DND-41 (cell line): ENCODE results near the gene GPA33.

ENCODE experiments used
- ATAC-seq: fragments of 200-7000 bp; cut with Tn5 transposase; 3 replicates; pipeline ENCODE4 v1.9.1; 2021; ENCODE audit warnings: low read depth; ENCODE audit not compliant: insufficient read depth
- DNase-seq: peaks from one replicate; pipeline ENCODE4 v3.0.0-alpha.2; 2020
- H2AFZ ChIP-seq: 2 replicates; pipeline ENCODE4 v1.6.0; 2012; ENCODE audit warnings: low read depth, low read length
- H3K27ac ChIP-seq: 2 replicates; pipeline ENCODE4 v1.5.1; 2012; ENCODE audit warnings: low read length, inconsistent platforms
- H3K27me3 ChIP-seq: fragments of 200-600 bp; sonication (generic); 2 replicates; pipeline ENCODE4 v1.6.0; 2012; ENCODE audit warnings: low read length, mild to moderate bottlenecking, inconsistent platforms; ENCODE audit not compliant: insufficient read depth, poor library complexity
- H3K36me3 ChIP-seq: 2 replicates; pipeline ENCODE4 v1.5.1; 2012; ENCODE audit warnings: low read length, inconsistent platforms; ENCODE audit not compliant: insufficient read depth
- H3K4me1 ChIP-seq: 2 replicates; pipeline ENCODE4 v1.5.1; 2012; ENCODE audit warnings: mild to moderate bottlenecking, low read length; ENCODE audit not compliant: insufficient read depth
- H3K4me2 ChIP-seq: 2 replicates; pipeline ENCODE4 v1.6.0; 2012; ENCODE audit warnings: mild to moderate bottlenecking, moderate library complexity, low read length, inconsistent platforms; ENCODE audit not compliant: insufficient read depth
- H3K4me3 ChIP-seq, 2 experiments: fragments of 200-600 bp in 1 of 2; shearing (Covaris generic) in 1 of 2; 2 replicates each; pipeline ENCODE4 v1.5.1; 2012 to 2016; ENCODE audit warnings: inconsistent platforms in 2 of 2, low read length in 2 of 2, mild to moderate bottlenecking in 2 of 2, low read depth in 1 of 2, moderate library complexity in 1 of 2
- H3K79me2 ChIP-seq: 2 replicates; pipeline ENCODE4 v1.6.0; 2012; ENCODE audit warnings: low read length, inconsistent platforms; ENCODE audit not compliant: insufficient read depth
- H3K9ac ChIP-seq: 2 replicates; pipeline ENCODE4 v1.6.0; 2012; ENCODE audit warnings: low read depth, mild to moderate bottlenecking, inconsistent platforms, low read length, moderate library complexity
- H3K9me3 ChIP-seq: 2 replicates; pipeline ENCODE4 v1.5.1; 2012; ENCODE audit warnings: low read length, moderate library complexity, mild to moderate bottlenecking, inconsistent platforms; ENCODE audit not compliant: insufficient read depth, severe bottlenecking
- H4K20me1 ChIP-seq: 2 replicates; pipeline ENCODE4 v1.6.0; 2012; ENCODE audit warnings: low read length; ENCODE audit not compliant: insufficient read depth
- CTCF ChIP-seq: IDR thresholded peaks from 2 replicates; pipeline ENCODE4 v1.5.1; 2012; ENCODE audit warnings: borderline replicate concordance, low read length, moderate library complexity, mild to moderate bottlenecking; ENCODE audit not compliant: poor library complexity, severe bottlenecking; ENCODE audit errors: extremely low read depth
- EZH2 ChIP-seq: IDR thresholded peaks from 3 replicates; pipeline ENCODE4 v1.6.1; 2012; ENCODE audit warnings: borderline replicate concordance, low read depth, mild to moderate bottlenecking, moderate library complexity, low read length, inconsistent platforms; ENCODE audit not compliant: severe bottlenecking

GPA33 gene

GRCh38 chr1:167111868-167112709 lies 21.9 kb upstream of the GPA33 start:
- ATAC-seq = no peak
- Histone ChIP-seq H2AFZ (no peak overlapping the region), H3K27ac (peak overlapping the region; percentile 60), H3K79me2 (no peaks in the 10 kb centered on the region), H3K9ac (no peak overlapping the region), H3K9me3 (no peaks in the 10 kb centered on the region), H3K27me3 (no peaks in the 10 kb centered on the region), H3K4me1 (peaks cover 46% of the 10 kb centered on the region), H3K4me2 (no peak overlapping the region), H3K36me3 (no peaks in the 10 kb centered on the region), H3K4me3 (no peak overlapping the region), H4K20me1 (no peaks in the 10 kb centered on the region)
- TF ChIP-seq EZH2 (no peak), CTCF (no peak)
- no peak for DNase-seq

GRCh38 chr1:167110586-167110985 lies 20.4 kb upstream of the GPA33 start:
- H3K27ac ChIP-seq = peak overlapping the region; percentile 91
- peak overlapping the region; percentile 45; the same call in 1 of the 2 replicates for H3K9ac ChIP-seq
- H2AFZ ChIP-seq = no peak overlapping the region
- no peak for TF ChIP-seq EZH2
- no peak for TF ChIP-seq CTCF
- H3K27me3 ChIP-seq = no peaks in the 10 kb centered on the region
- no peaks in the 10 kb centered on the region for H4K20me1 ChIP-seq
- ATAC-seq (peak; percentile 93), DNase-seq (peak; percentile 84)
- no peaks in the 10 kb centered on the region for H3K36me3 ChIP-seq
- no peak overlapping the region for H3K4me3 ChIP-seq
- no peaks in the 10 kb centered on the region for H3K9me3 ChIP-seq
- H3K4me1 ChIP-seq = peaks cover 48% of the 10 kb centered on the region
- no peaks in the 10 kb centered on the region for H3K79me2 ChIP-seq
- peak overlapping the region; percentile 47 for H3K4me2 ChIP-seq

GRCh38 chr1:167109125-167109524 lies 18.9 kb upstream of the GPA33 start:
- peak overlapping the region; percentile 45 for H3K9ac ChIP-seq
- H3K4me1 ChIP-seq = peaks cover 62% of the 10 kb centered on the region

More at GRCh38 chr1:167109125-167109524, 18.9 kb upstream of the GPA33 start:
- DNase-seq (peak; percentile 65), ATAC-seq (peak; percentile 59)
- H3K36me3 ChIP-seq = no peaks in the 10 kb centered on the region
- no peak for TF ChIP-seq EZH2
- no peak for TF ChIP-seq CTCF
- H3K27me3 ChIP-seq = no peaks in the 10 kb centered on the region
- H3K9me3 ChIP-seq = no peaks in the 10 kb centered on the region
- no peaks in the 10 kb centered on the region for H4K20me1 ChIP-seq
- no peaks in the 10 kb centered on the region for H3K79me2 ChIP-seq
- peak overlapping the region; percentile 77 for H2AFZ ChIP-seq
- H3K4me2 ChIP-seq = peak overlapping the region; percentile 47
- H3K27ac ChIP-seq = peak overlapping the region; percentile 91
- H3K4me3 ChIP-seq = peak overlapping the region in 1 of 2 experiments; percentile 32; a peak in 2 of 4 replicates
